HepG2 (cell line): ENCODE measurements around the gene FKBP1B. TPM values are rescaled to one million over a fixed set of nuclear protein-coding genes. Genes with fewer than 3 reads are reported as not detected.

Experiments used
- BORCS8-MEF2B ChIP-seq: sonication (generic); formaldehyde crosslinking; IDR thresholded peaks from 2 replicates; pipeline ENCODE4 v1.8.0; 2022; ENCODE audit warnings: mild to moderate bottlenecking, missing genetic modification reagents
- CHD2 ChIP-seq: IDR thresholded peaks from 2 replicates; pipeline ENCODE4 v1.6.1; 2011; ENCODE audit warnings: low read depth, low read length, improper control_type of control experiment
- FOXP4 ChIP-seq: sonication (generic); formaldehyde crosslinking; IDR thresholded peaks from 2 replicates; pipeline ENCODE4 v1.4.0; 2020; ENCODE audit warnings: missing genetic modification reagents
- HINFP ChIP-seq: sonication (generic); formaldehyde crosslinking; IDR thresholded peaks from 2 replicates; pipeline ENCODE4 v1.4.0; 2020; ENCODE audit warnings: low read depth, mild to moderate bottlenecking, missing genetic modification reagents
- HMGA1 ChIP-seq: sonication (generic); formaldehyde crosslinking; conservative IDR thresholded peaks from 2 replicates; pipeline ENCODE4 v1.4.0; 2020; ENCODE audit warnings: missing genetic modification reagents
- HMGXB3 ChIP-seq: sonication (generic); formaldehyde crosslinking; IDR thresholded peaks from 2 replicates; pipeline ENCODE4 v1.4.0; 2020; ENCODE audit warnings: missing genetic modification reagents, borderline replicate concordance
- IKZF4 ChIP-seq: sonication (generic); formaldehyde crosslinking; IDR thresholded peaks from 2 replicates; pipeline ENCODE4 v1.5.1; 2020; ENCODE audit warnings: borderline replicate concordance, mild to moderate bottlenecking, low read depth, missing genetic modification reagents; ENCODE audit errors: not compliant biosample characterization
- MTA3 ChIP-seq: sonication (generic); formaldehyde crosslinking; IDR thresholded peaks from 2 replicates; pipeline ENCODE4 v1.4.0; 2020; ENCODE audit warnings: missing genetic modification reagents
- NRL ChIP-seq: sonication (generic); formaldehyde crosslinking; IDR thresholded peaks from 2 replicates; pipeline ENCODE4 v1.5.0; 2020; ENCODE audit warnings: missing genetic modification reagents, mild to moderate bottlenecking, moderate library complexity, borderline replicate concordance
- POGK ChIP-seq: sonication (generic); formaldehyde crosslinking; conservative IDR thresholded peaks from 2 replicates; pipeline ENCODE4 v1.8.0; 2022; ENCODE audit warnings: mild to moderate bottlenecking, moderate library complexity, missing genetic modification reagents
- SIX4 ChIP-seq: sonication (generic); formaldehyde crosslinking; IDR thresholded peaks from 2 replicates; pipeline ENCODE4 v1.4.0; 2020; ENCODE audit warnings: missing genetic modification reagents
- THYN1 ChIP-seq: sonication (generic); formaldehyde crosslinking; IDR thresholded peaks from 2 replicates; pipeline ENCODE4 v1.8.1; 2023; ENCODE audit warnings: low read depth, mild to moderate bottlenecking, moderate library complexity, missing genetic modification reagents, borderline replicate concordance
- ZNF550 ChIP-seq: sonication (generic); formaldehyde crosslinking; IDR thresholded peaks from 2 replicates; pipeline ENCODE4 v1.4.0; 2020; ENCODE audit warnings: mild to moderate bottlenecking, missing genetic modification reagents, borderline replicate concordance
- ZNF616 ChIP-seq: sonication (generic); formaldehyde crosslinking; IDR thresholded peaks from 2 replicates; pipeline ENCODE4 v1.5.0; 2020; ENCODE audit warnings: low read depth, mild to moderate bottlenecking, missing genetic modification reagents
- ZNF713 ChIP-seq: sonication (generic); formaldehyde crosslinking; IDR thresholded peaks from 2 replicates; pipeline ENCODE4 v1.4.0; 2020; ENCODE audit warnings: mild to moderate bottlenecking, missing genetic modification reagents
- ZZZ3 ChIP-seq: sonication (generic); formaldehyde crosslinking; IDR thresholded peaks from 2 replicates; pipeline ENCODE4 v1.4.0; 2020; ENCODE audit warnings: missing genetic modification reagents, mild to moderate bottlenecking, borderline replicate concordance
- polyA plus RNA-seq, 8 experiments: library from polyadenylated mRNA; depleted of rRNA in 3 of 8; stranded (reverse) in 7 of 8; unstranded in 1 of 8; fragments of >200 nt; fragmentation: Illumina TruSeq in 4 of 8; extraction: Trizol in 4 of 8; gene quantifications; 2 replicates each; pipeline versions ENCODE4 v1.2.1 to v1.2.3, GENCODE V29; 2011 to 2016; ENCODE audit warnings: low read depth in 4 of 8, missing spikeins in 1 of 8, mixed read lengths in 1 of 8; ENCODE audit not compliant: insufficient read depth in 1 of 8
- total RNA-seq, 5 experiments: library from RNA; depleted of rRNA; stranded (reverse); fragments of >200 nt; fragmentation: Illumina TruSeq; extraction: Trizol; gene quantifications; 2 replicates each; pipeline ENCODE4 v1.2.3, GENCODE V29; 2016; ENCODE audit warnings: low read depth in 1 of 5

Gene FKBP1B
- total and polyA plus RNA-seq, 2 of the 13 experiments (the other 11 are each of a cell fraction or from before 2014, with no cell fraction given), result 35.2 to 96.3 TPM

- no peak for TF ChIP-seq HINFP (CRISPR knock-in tag)
- TF ChIP-seq THYN1 (CRISPR knock-in tag), result no peak
- TF ChIP-seq CHD2, result no peak
- no peak for TF ChIP-seq ZZZ3 (CRISPR knock-in tag)
- peak; percentile 78 for TF ChIP-seq IKZF4 (CRISPR knock-in tag)
- TF ChIP-seq MTA3 (CRISPR knock-in tag), result no peak
- no peak; the same call in 1 of the 2 replicates for TF ChIP-seq HMGXB3 (CRISPR knock-in tag)
- TF ChIP-seq BORCS8-MEF2B, result no peak
- TF ChIP-seq ZNF550 (CRISPR knock-in tag), result no peak
- TF ChIP-seq SIX4, result 0 out of 2 replicates have a peak, but pooled peaks have one; percentile 32
- TF ChIP-seq ZNF713, result peak; percentile 71; the same call in 1 of the 2 replicates
- 0 out of 2 replicates have a peak, but pooled peaks have one; percentile 1 for TF ChIP-seq NRL (CRISPR knock-in tag)
- peak; percentile 96 for TF ChIP-seq POGK (CRISPR knock-in tag)
- TF ChIP-seq FOXP4 (CRISPR knock-in tag), result peak; percentile 65
- TF ChIP-seq HMGA1 (CRISPR knock-in tag), result no peak
- no peak for TF ChIP-seq ZNF616 (CRISPR knock-in tag)
Measured at GRCh38 chr2:24083567-24084385, 34.2 kb downstream of the FKBP1B start (continued).
